Stomach (tissue), 9 donors: ENCODE data around the gene ZNF19. TPM values are rescaled to one million over a fixed set of nuclear protein-coding genes. Genes with fewer than 3 reads are reported as not detected.

Source experiments
- DNase-seq, 2 donors: peaks; one replicate each; pipeline versions ENCODE4 v3.0.0 to v3.0.0-alpha.2; 2013 to 2019
- H3K27ac ChIP-seq, 5 donors: fragments of 200-600 bp in 4 of 5; sonication (generic) in 4 of 5; one replicate each; pipeline ENCODE4 v1.5.1; 2013 to 2019; ENCODE audit warnings: mild to moderate bottlenecking in 1 of 5, moderate library complexity in 1 of 5
- H3K27me3 ChIP-seq, 3 donors: fragments of 200-600 bp; sonication (generic); one replicate each; pipeline ENCODE4 v1.5.1; 2017 to 2019; ENCODE audit warnings: mixed run types in 1 of 3
- H3K36me3 ChIP-seq, 4 donors: fragments of 200-600 bp; sonication (generic); 1 replicate in 3 of 4; 2 replicates in 1 of 4; pipeline ENCODE4 v1.5.1; 2016 to 2019
- H3K4me1 ChIP-seq, 4 donors: fragments of 200-600 bp; sonication (generic); one replicate each; pipeline ENCODE4 v1.5.1; 2016 to 2019
- H3K4me3 ChIP-seq, 4 donors: fragments of 200-600 bp; sonication (generic) in 3 of 4; one replicate each; pipeline ENCODE4 v1.5.1; 2016 to 2019; ENCODE audit warnings: mild to moderate bottlenecking in 1 of 4
- H3K9me3 ChIP-seq, 4 donors: fragments of 200-600 bp; sonication (generic); one replicate each; pipeline ENCODE4 v1.5.1; 2016 to 2019
- EP300 ChIP-seq: sonication (generic); formaldehyde crosslinking; IDR thresholded peaks from one replicate; pipeline ENCODE4 v1.6.1; 2017; ENCODE audit warnings: antibody characterized with exemption
- POLR2A ChIP-seq, 4 donors: fragments of 450-650 bp; IDR thresholded peaks; one replicate each; pipeline ENCODE4 v1.6.1; 2016; ENCODE audit warnings: antibody characterized with exemption in 4 of 4, control low read depth in 2 of 4, mild to moderate bottlenecking in 1 of 4, moderate library complexity in 1 of 4
- POLR2AphosphoS5 ChIP-seq, 3 donors: sonication (generic); formaldehyde crosslinking; IDR thresholded peaks; one replicate each; pipeline ENCODE4 v1.6.1; 2016; ENCODE audit warnings: antibody characterized with exemption in 3 of 3
- WGBS, 5 donors: extraction: QIAGEN DNeasy Blood & Tissue Kit in 3 of 5; methylation state at CpG; one replicate each; pipeline versions ENCODE4 v1.1.5 to v1.1.7; 2013 to 2018; 5-methylcytosine and 5-hydroxymethylcytosine counted together
- intact Hi-C: fragments of 100-400 bp; cut with DNase I; formaldehyde crosslinking; loops from one replicate; pipeline ENCODE4 v1.15.1; 2023; ENCODE audit warnings: low total_unique reads
- polyA plus RNA-seq, 3 donors: library from polyadenylated mRNA; stranded (reverse); fragments of 200-250 nt; gene quantifications; one replicate each; pipeline ENCODE4 v1.2.3, GENCODE V29; 2013
- total RNA-seq, 5 donors: library from RNA; depleted of rRNA; stranded (reverse); fragments of >200 nt; gene quantifications; one replicate each; pipeline versions ENCODE4 v1.1.0 to v1.2.3, GENCODE V29; 2014 to 2016
- TF ChIP-seq, protein P1 (sequence below), 7 experiments: fragments of 450-650 bp in 4 of 7; fragments of 200-600 bp in 3 of 7; sonication (generic) in 3 of 7; IDR thresholded peaks; one replicate each; pipeline ENCODE4 v1.5.1; 2016 to 2019; ENCODE audit warnings: antibody characterized with exemption in 7 of 7, control low read depth in 2 of 7, mild to moderate bottlenecking in 1 of 7
- donor health status: healthy with polysubstance abuse.
- donor health status: Bipolar disorder and iron deficiency.
- donor health status: healthy.

The ZNF19 gene
- total and polyA plus RNA-seq, 8 donors = 1.1 to 6.8 (median 2.2) TPM; not detected in 1

GRCh38 chr16:71528863-71529262 lies 39.7 kb upstream of the ZNF19 start:
- intact Hi-C loops = no loop called here
- Histone ChIP-seq H3K27me3 (peaks cover 0 to 25% (median 9%) of the 10 kb centered on the region in 3 donors), H3K9me3 (no peaks in the 10 kb centered on the region), H3K27ac (no peak overlapping the region), H3K36me3 (no peaks in the 10 kb centered on the region), H3K4me1 (no peaks in the 10 kb centered on the region), H3K4me3 (no peak overlapping the region)
- DNase-seq = no peak
- WGBS, 5 donors = 61 to 78% (median 76%) methylated on average over 4 of the region's 4 CpGs
- TF ChIP-seq EP300 = no peak
- TF ChIP-seq, protein P1, sequence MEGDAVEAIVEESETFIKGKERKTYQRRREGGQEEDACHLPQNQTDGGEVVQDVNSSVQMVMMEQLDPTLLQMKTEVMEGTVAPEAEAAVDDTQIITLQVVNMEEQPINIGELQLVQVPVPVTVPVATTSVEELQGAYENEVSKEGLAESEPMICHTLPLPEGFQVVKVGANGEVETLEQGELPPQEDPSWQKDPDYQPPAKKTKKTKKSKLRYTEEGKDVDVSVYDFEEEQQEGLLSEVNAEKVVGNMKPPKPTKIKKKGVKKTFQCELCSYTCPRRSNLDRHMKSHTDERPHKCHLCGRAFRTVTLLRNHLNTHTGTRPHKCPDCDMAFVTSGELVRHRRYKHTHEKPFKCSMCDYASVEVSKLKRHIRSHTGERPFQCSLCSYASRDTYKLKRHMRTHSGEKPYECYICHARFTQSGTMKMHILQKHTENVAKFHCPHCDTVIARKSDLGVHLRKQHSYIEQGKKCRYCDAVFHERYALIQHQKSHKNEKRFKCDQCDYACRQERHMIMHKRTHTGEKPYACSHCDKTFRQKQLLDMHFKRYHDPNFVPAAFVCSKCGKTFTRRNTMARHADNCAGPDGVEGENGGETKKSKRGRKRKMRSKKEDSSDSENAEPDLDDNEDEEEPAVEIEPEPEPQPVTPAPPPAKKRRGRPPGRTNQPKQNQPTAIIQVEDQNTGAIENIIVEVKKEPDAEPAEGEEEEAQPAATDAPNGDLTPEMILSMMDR (IDR thresholded peaks at IDR 0.05) = no peak
- no peak for TF ChIP-seq POLR2A (IDR thresholded peaks at IDR 0.05)
- no peak for TF ChIP-seq POLR2AphosphoS5 (IDR thresholded peaks at IDR 0.05)

DNA sequence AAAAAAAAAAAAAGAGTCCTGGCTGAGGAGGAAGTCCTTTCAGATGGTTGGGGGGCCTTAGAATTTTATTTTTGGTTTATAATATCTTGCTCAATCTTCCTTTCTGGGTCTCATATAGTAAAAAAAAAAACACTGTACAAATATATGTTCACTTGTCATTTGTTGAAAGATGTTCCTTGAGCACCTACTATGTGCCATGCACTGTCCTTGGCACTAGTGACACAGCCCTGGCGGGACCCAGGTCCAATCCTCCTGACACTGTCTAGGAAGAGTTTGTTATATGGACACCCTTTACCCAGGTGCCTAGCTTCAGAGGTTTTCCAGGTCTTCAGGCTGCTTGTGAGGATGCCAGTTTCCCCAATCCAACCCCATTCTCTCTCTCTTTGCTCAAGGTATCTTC lies 39.1 kb upstream of the ZNF19 start:
- TF ChIP-seq, protein P1 (IDR thresholded peaks at IDR 0.05) = no peak
- TF ChIP-seq POLR2A (IDR thresholded peaks at IDR 0.05) (no peak), POLR2AphosphoS5 (IDR thresholded peaks at IDR 0.05) (no peak), EP300 (no peak)
- Histone ChIP-seq H3K4me3 (no peak overlapping the region), H3K27ac (no peak overlapping the region), H3K9me3 (no peaks in the 10 kb centered on the region), H3K27me3 (peaks cover 0 to 25% (median 9%) of the 10 kb centered on the region in 3 donors), H3K4me1 (no peaks in the 10 kb centered on the region), H3K36me3 (no peaks in the 10 kb centered on the region)
- intact Hi-C loops = no loop called here
- WGBS, 5 donors = 78 to 94% (median 82%) methylated on average over 1 of the region's 1 CpG
- no peak for DNase-seq

GRCh38 chr16:71526111-71526631 lies 37.0 kb upstream of the ZNF19 start, which contains the start of gene CHST4:
Gene CHST4, plus strand, starts transcription at chr16:71526426. Its CDS starts 10,252 bp downstream, at chr16:71536678.
- TF ChIP-seq EP300 = no peak
- TF ChIP-seq, protein P1 (IDR thresholded peaks at IDR 0.05) = no peak
- no peak for TF ChIP-seq POLR2AphosphoS5 (IDR thresholded peaks at IDR 0.05)
- TF ChIP-seq POLR2A (IDR thresholded peaks at IDR 0.05) = no peak
- Histone ChIP-seq H3K4me1 (no peaks in the 10 kb centered on the region), H3K4me3 (no peak within 1 kb of the TSS), H3K27me3 (peaks cover 0 to 25% (median 9%) of the 10 kb centered on the region in 3 donors), H3K27ac (no peak within 1 kb of the TSS), H3K9me3 (no peaks in the 10 kb centered on the region), H3K36me3 (no peaks in the 10 kb centered on the region)
- 4 to 13% (median 8%) methylated on average over 9 of the region's 9 CpGs for WGBS, 5 donors
- DNase-seq = peak in 1 of 2 donors; percentile 27
- intact Hi-C loops = no loop called here

DNA sequence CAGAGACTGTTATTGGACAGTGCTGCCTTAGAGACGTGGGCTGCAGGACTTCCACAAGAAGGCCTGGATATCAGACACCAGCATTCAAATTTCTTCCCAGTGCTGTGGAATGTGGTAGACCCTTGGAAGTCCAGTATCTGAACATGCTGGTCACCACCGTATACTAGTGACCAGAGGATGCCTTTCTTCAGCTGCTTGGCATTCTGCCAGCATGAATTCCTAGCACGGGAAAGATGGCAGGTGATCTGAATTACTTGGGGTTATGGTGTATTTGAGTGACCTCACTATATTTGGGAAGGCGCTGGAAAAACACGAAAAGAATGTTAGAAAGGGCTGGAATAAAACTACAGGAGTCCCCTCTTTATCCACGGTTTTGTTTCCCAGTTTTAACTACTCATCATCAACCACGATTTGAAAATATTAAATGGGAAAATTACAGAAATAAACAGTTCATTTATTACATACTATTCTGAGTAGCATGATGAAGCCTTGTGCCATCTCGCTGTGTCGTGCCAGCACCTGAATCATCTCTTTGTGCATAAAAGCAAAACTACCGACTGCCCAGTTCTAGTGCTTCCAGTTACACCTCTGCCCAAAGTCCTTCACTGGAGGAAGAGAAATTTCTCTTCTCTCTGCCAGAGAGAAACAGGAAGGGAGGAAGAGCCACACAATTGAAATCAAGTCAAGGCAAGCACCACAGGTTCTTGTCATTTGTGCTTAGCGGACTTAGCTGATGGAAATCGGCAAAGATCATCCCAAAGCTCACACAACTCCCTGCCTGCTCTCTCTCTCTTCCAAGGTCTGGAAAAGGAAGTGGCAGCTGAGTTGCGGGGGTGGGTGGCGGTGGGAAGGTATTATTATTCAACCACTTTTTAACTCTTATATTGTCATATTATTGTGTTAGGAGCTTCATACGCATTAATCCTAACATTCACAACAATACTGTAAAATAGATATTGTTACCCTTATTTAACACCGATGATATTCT lies 35.7 kb upstream of the ZNF19 start:
- H3K27ac ChIP-seq = no peak overlapping the region
- intact Hi-C loops = no loop called here
- no peaks in the 10 kb centered on the region for H3K9me3 ChIP-seq
- H3K27me3 ChIP-seq = peaks cover 0 to 25% (median 9%) of the 10 kb centered on the region in 3 donors
- 61 to 73% (median 67%) methylated on average over 16 of the region's 16 CpGs for WGBS, 5 donors
- no peak overlapping the region for H3K4me3 ChIP-seq
- no peaks in the 10 kb centered on the region for H3K4me1 ChIP-seq
- TF ChIP-seq POLR2A (IDR thresholded peaks at IDR 0.05) = no peak
- TF ChIP-seq, protein P1 (IDR thresholded peaks at IDR 0.05) = no peak
- TF ChIP-seq POLR2AphosphoS5 (IDR thresholded peaks at IDR 0.05) = no peak
- DNase-seq = no peak
- H3K36me3 ChIP-seq = no peaks in the 10 kb centered on the region
